Coronary artery (tissue), 2 donors: ENCODE measurements around the gene NUDT4.

Source experiments
- DNase-seq: peaks from one replicate; pipeline ENCODE4 v3.0.0-alpha.2; 2017; ENCODE audit warnings: low spot score
- H3K27ac ChIP-seq, 2 donors: fragments of 200-600 bp; sonication (generic); one replicate each; pipeline ENCODE4 v1.5.1; 2016 to 2019
- H3K4me3 ChIP-seq: fragments of 200-600 bp; sonication (generic); 2 replicates; pipeline ENCODE4 v1.5.1; 2016; ENCODE audit warnings: mild to moderate bottlenecking, moderate library complexity
- TF ChIP-seq, protein P1 (sequence below): fragments of 200-600 bp; sonication (generic); IDR thresholded peaks from one replicate; pipeline ENCODE4 v1.5.1; 2019; ENCODE audit warnings: antibody characterized with exemption

Gene NUDT4

GRCh38 chr12:93377252-93378195, at the start of gene NUDT4:
TSS of gene NUDT4 (plus strand) at chr12:93377925. CDS start at chr12:93378323, 398 bp downstream.
- peak within 1 kb of the TSS; percentile 79 for H3K4me3 ChIP-seq
- TF ChIP-seq, protein P1, sequence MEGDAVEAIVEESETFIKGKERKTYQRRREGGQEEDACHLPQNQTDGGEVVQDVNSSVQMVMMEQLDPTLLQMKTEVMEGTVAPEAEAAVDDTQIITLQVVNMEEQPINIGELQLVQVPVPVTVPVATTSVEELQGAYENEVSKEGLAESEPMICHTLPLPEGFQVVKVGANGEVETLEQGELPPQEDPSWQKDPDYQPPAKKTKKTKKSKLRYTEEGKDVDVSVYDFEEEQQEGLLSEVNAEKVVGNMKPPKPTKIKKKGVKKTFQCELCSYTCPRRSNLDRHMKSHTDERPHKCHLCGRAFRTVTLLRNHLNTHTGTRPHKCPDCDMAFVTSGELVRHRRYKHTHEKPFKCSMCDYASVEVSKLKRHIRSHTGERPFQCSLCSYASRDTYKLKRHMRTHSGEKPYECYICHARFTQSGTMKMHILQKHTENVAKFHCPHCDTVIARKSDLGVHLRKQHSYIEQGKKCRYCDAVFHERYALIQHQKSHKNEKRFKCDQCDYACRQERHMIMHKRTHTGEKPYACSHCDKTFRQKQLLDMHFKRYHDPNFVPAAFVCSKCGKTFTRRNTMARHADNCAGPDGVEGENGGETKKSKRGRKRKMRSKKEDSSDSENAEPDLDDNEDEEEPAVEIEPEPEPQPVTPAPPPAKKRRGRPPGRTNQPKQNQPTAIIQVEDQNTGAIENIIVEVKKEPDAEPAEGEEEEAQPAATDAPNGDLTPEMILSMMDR = no peak
- H3K27ac ChIP-seq = peak within 1 kb of the TSS; percentile 86 to 97

DNA sequence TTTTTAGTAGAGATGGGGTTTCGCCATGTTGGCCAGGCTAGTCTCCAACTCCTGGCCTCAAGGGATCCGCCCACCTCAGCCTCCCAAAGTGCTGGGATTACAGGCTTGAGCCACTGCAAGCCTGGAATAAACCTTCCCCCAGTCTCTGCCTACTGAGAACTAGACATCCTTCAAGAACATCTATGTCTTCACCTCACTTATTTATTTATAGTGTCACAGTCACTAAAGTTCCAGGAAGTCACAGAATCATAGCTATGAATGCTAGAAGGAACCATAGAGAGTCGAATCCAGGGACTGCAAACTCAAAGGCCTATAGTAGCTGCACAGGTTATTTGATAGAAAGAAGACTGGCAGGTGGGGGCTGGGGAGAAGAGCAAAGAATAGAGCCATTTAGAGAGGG, 44.7 kb upstream of the NUDT4 start:
- no peak for DNase-seq
- no peak overlapping the region for H3K27ac ChIP-seq
- TF ChIP-seq, protein P1 = no peak

More at GRCh38 chr12:93377252-93378195, at the start of gene NUDT4:
- peak; percentile 97 for DNase-seq

DNA sequence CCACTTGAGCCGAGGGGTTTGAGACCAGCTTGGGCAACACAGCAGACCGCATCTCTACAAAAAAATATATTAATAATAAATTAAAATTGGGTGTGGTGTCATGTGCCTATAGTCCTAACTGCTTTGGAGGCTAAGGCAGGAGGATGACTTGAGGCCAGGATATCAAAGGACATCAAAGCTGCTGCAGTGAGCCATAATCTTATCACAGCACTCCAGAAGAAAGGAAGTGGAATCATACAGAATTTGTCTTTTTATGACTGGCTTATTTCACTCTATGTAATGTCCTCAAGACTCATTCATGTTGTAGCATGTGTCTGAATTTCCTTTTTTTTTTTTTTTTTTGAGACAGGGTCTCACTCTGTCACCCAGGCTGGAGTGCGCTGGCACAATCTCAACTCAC, 43.9 kb upstream of the NUDT4 start:
- H3K4me3 ChIP-seq = no peak overlapping the region
- DNase-seq = no peak
- TF ChIP-seq, protein P1 = no peak
- H3K27ac ChIP-seq = no peak overlapping the region

More for the DNA sequence above, 44.7 kb upstream of the NUDT4 start:
- H3K4me3 ChIP-seq = no peak overlapping the region

DNA sequence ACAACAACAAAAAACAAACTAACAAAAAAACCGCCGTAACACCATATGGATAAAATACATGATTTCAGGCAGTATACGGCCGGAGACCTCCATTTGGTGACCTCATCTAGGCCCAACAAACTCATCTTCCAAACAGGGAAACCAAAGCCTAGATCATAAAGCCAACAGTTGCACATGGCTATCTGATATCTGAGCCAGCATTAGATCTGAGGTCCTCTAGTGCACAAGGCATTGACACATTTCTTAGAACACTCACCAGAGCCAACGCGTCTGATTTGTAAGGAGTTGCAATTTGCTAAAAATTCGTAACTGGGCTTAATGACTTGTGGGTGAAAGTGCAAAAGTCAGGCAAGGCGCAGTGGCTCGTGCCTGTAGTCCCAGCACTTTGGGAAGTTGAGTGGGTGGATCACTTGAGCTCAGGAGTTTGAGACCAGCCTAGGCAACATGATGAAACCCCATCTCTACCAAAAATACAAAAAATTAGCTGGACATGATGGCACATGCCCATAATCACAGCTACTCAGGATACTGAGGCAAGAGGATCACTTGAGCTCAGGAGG, 42.0 kb upstream of the NUDT4 start:
- Histone ChIP-seq H3K27ac (no peak overlapping the region), H3K4me3 (no peak overlapping the region)
- TF ChIP-seq, protein P1 = no peak
- DNase-seq = no peak

DNA sequence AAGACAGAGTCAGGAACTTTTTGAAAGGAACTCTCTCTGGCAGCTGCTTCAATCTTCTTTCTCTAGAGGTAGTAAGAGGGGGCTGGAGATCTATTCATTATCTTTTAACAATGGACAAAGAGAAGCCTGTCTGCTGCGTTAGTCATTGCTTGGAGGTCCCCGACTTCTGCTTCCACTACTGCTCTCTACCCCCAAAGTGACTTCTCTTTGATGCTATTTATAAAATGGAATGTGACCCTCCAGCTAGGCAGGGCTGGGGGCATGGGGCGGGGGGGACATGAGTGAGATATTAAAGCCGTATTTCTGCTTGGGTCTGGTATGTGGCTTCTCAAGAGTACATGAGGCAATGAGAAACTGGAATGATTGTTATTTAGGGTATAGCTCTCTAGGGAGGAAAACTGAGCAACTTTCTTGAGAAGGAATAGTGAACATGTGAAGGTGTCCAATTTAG, 41.4 kb upstream of the NUDT4 start:
- Histone ChIP-seq H3K4me3 (no peak overlapping the region), H3K27ac (no peak overlapping the region)
- no peak for DNase-seq
- TF ChIP-seq, protein P1 = no peak

- no peak for DNase-seq
- Histone ChIP-seq H3K27ac (no peak overlapping the region), H3K4me3 (no peak overlapping the region)
- TF ChIP-seq, protein P1 = no peak
Observed at GRCh38 chr12:93338598-93338997, 39.1 kb upstream of the NUDT4 start.
